Spleen (tissue), 11 donors: Measurements from ENCODE around the gene GGT6. TPM values are rescaled to one million over a fixed set of nuclear protein-coding genes. Genes with fewer than 3 reads are reported as not detected.
"Not testable (repeated sequence)": the region's sequence is repeated elsewhere in the genome, so short reads cannot be mapped to it uniquely, and the experiment has no call there.

Source experiments
- DNase-seq: peaks from one replicate; pipeline ENCODE4 v3.0.0-alpha.2; 2020
- H3K27ac ChIP-seq, 8 donors: fragments of 200-600 bp; sonication (generic) in 7 of 8; 1 replicate in 4 of 8; 2 replicates in 4 of 8; pipeline versions ENCODE4 v1.5.0 to v1.8.0; 2016 to 2021; ENCODE audit warnings: inconsistent platforms in 4 of 8, mild to moderate bottlenecking in 4 of 8, moderate library complexity in 1 of 8
- H3K27me3 ChIP-seq, 7 donors: fragments of 200-600 bp; sonication (generic) in 6 of 7; replicated peaks in 1 of 7; 1 replicate in 4 of 7; 2 replicates in 3 of 7; pipeline versions ENCODE4 v1.5.0 to v1.8.0; 2016 to 2021; ENCODE audit warnings: inconsistent platforms in 3 of 7, mild to moderate bottlenecking in 1 of 7
- H3K36me3 ChIP-seq, 6 donors: fragments of 200-600 bp; sonication (generic) in 5 of 6; 1 replicate in 4 of 6; 2 replicates in 2 of 6; pipeline versions ENCODE4 v1.5.0 to v1.8.0; 2016 to 2021; ENCODE audit warnings: inconsistent platforms in 2 of 6
- H3K4me1 ChIP-seq, 6 donors: fragments of 200-600 bp; sonication (generic) in 5 of 6; 1 replicate in 3 of 6; 2 replicates in 3 of 6; pipeline versions ENCODE4 v1.5.0 to v1.8.0; 2016 to 2021; ENCODE audit warnings: inconsistent platforms in 3 of 6
- H3K4me3 ChIP-seq, 8 donors: fragments of 200-600 bp; sonication (generic) in 7 of 8; 1 replicate in 4 of 8; 2 replicates in 4 of 8; pipeline versions ENCODE4 v1.5.0 to v1.8.0; 2016 to 2021; ENCODE audit warnings: inconsistent platforms in 4 of 8, mild to moderate bottlenecking in 4 of 8, moderate library complexity in 2 of 8
- H3K9me3 ChIP-seq, 8 donors: fragments of 200-600 bp; sonication (generic) in 7 of 8; 1 replicate in 4 of 8; 2 replicates in 4 of 8; pipeline versions ENCODE4 v1.5.0 to v1.8.0; 2016 to 2021; ENCODE audit warnings: inconsistent platforms in 4 of 8
- CTCF ChIP-seq, 11 experiments: fragments of 200-600 bp in 7 of 11; fragments of 450-650 bp in 4 of 11; sonication (generic) in 4 of 11; IDR thresholded peaks in 8 of 11; conservative IDR thresholded peaks in 3 of 11; 1 replicate in 7 of 11; 2 replicates in 4 of 11; pipeline versions ENCODE4 v1.4.0 to v1.8.0; 2016 to 2021; ENCODE audit warnings: antibody characterized with exemption in 11 of 11, inconsistent platforms in 4 of 11, mild to moderate bottlenecking in 1 of 11
- POLR2A ChIP-seq, 3 donors: fragments of 450-650 bp; IDR thresholded peaks; one replicate each; pipeline ENCODE4 v1.5.1; 2017; ENCODE audit warnings: antibody characterized with exemption in 3 of 3, mild to moderate bottlenecking in 1 of 3
- POLR2AphosphoS5 ChIP-seq, 3 donors: sonication (generic); formaldehyde crosslinking; IDR thresholded peaks; one replicate each; pipeline ENCODE4 v1.5.1; 2017; ENCODE audit warnings: antibody characterized with exemption in 3 of 3
- WGBS, 5 donors: extraction: QIAGEN DNeasy Blood & Tissue Kit in 3 of 5; methylation state at CpG; one replicate each; pipeline versions ENCODE4 v1.1.5 to v1.1.7; 2013 to 2018; 5-methylcytosine and 5-hydroxymethylcytosine counted together
- intact Hi-C: fragments of 100-400 bp; cut with DNase I; formaldehyde crosslinking; loops from one replicate; pipeline ENCODE4 v1.15.0; 2023; ENCODE audit warnings: low total_unique reads
- polyA plus RNA-seq, 3 donors: library from polyadenylated mRNA; stranded (reverse); fragments of 200-250 nt; gene quantifications; one replicate each; pipeline ENCODE4 v1.2.1, GENCODE V29; 2013
- total RNA-seq, 7 donors: library from RNA; depleted of rRNA in 3 of 7; stranded (reverse); fragments of >200 nt in 3 of 7; fragmentation: NEBNext Ultra II Directional in 4 of 7; extraction: Animal tissue kit (Norgen Biotek cat#: 25700) in 4 of 7; gene quantifications; one replicate each; pipeline versions ENCODE4 v1.1.0 to v1.2.1, GENCODE V29; 2016 to 2021
- donor health status: healthy with polysubstance abuse.
- donor health status: DM: no; HTN: no; CAD: no; lungs with moderate emphysema.
- donor health status: DM: no; HTN: no; CAD: no.
- donor health status: Bipolar disorder and iron deficiency.
- donor health status: healthy.
- donor health status: DM: no; HTN: no; CAD: no.
- donor health status: DM: yes; HTN: yes; CAD: no.

GGT6 gene
- total and polyA plus RNA-seq, 10 donors, result 0.03 to 0.42 TPM; not detected in 8

GRCh38 chr17:4591529-4591928 is 31.2 kb upstream of the GGT6 start:
- Histone ChIP-seq H3K27ac (no peak overlapping the region), H3K9me3 (no peaks in the 10 kb centered on the region), H3K27me3 (peaks cover 0 to 45% (median 0%) of the 10 kb centered on the region in 7 donors), H3K4me1 (peaks cover 0 to 9% (median 3%) of the 10 kb centered on the region in 6 donors), H3K4me3 (no peak overlapping the region), H3K36me3 (no peaks in the 10 kb centered on the region)
- DNase-seq, result no peak
- intact Hi-C loops, result no loop called here
- TF ChIP-seq POLR2AphosphoS5 (IDR thresholded peaks at IDR 0.05) (no peak), POLR2A (IDR thresholded peaks at IDR 0.05) (no peak), CTCF (IDR thresholded peaks at IDR 0.05 in 8 of 11, conservative IDR thresholded peaks at IDR 0.05 in 3 of 11) (no peak)
- WGBS, 5 donors, result 70 to 85% (median 78%) methylated on average over 12 of the region's 12 CpGs

GRCh38 chr17:4590981-4591453 is 30.6 kb upstream of the GGT6 start:
- Histone ChIP-seq H3K4me1 (peaks cover 0 to 9% (median 3%) of the 10 kb centered on the region in 6 donors), H3K36me3 (no peaks in the 10 kb centered on the region), H3K4me3 (no peak overlapping the region), H3K27me3 (peaks cover 0 to 42% (median 0%) of the 10 kb centered on the region in 7 donors), H3K27ac (no peak overlapping the region), H3K9me3 (no peaks in the 10 kb centered on the region)
- TF ChIP-seq POLR2AphosphoS5 (IDR thresholded peaks at IDR 0.05) (no peak), CTCF (IDR thresholded peaks at IDR 0.05 in 8 of 11, conservative IDR thresholded peaks at IDR 0.05 in 3 of 11) (no peak), POLR2A (IDR thresholded peaks at IDR 0.05) (no peak)
- no peak for DNase-seq
- 69 to 80% (median 76%) methylated on average over 8 to 10 of the region's 10 CpGs for WGBS, 5 donors
- intact Hi-C loops, result no loop called here

- peaks cover 0 to 47% (median 3%) of the 10 kb centered on the region in 7 donors for H3K27me3 ChIP-seq
- H3K27ac ChIP-seq, DNase-seq, H3K4me3 ChIP-seq, intact Hi-C loops, H3K4me1 ChIP-seq, H3K36me3 ChIP-seq, H3K9me3 ChIP-seq: not testable (repeated sequence)
- 51 to 78% (median 54%) methylated on average over 10 to 11 of the region's 11 CpGs for WGBS, 5 donors
Observed at GRCh38 chr17:4590042-4590441, 29.7 kb upstream of the GGT6 start.

- H3K27ac ChIP-seq, result no peak overlapping the region
- 78 to 89% (median 85%) methylated on average over 16 to 22 of the region's 22 CpGs for WGBS, 5 donors
- no peak for TF ChIP-seq POLR2AphosphoS5 (IDR thresholded peaks at IDR 0.05)
- TF ChIP-seq CTCF (IDR thresholded peaks at IDR 0.05 in 8 of 11, conservative IDR thresholded peaks at IDR 0.05 in 3 of 11), result no peak
- TF ChIP-seq POLR2A (IDR thresholded peaks at IDR 0.05), result no peak
- no peaks in the 10 kb centered on the region for H3K36me3 ChIP-seq
- H3K4me3 ChIP-seq, result no peak overlapping the region
- intact Hi-C loops, result no loop called here
- H3K27me3 ChIP-seq, result peaks cover 0 to 49% (median 13%) of the 10 kb centered on the region in 7 donors
- H3K9me3 ChIP-seq, result no peaks in the 10 kb centered on the region
- DNase-seq, result no peak
- peaks cover 2 to 13% (median 11%) of the 10 kb centered on the region in 6 donors for H3K4me1 ChIP-seq
Observed at GRCh38 chr17:4588898-4589625, 28.7 kb upstream of the GGT6 start.
